Erythroblast (primary cell): Measurements from ENCODE around the gene INPP4B.
"Not testable (repeated sequence)": the region's sequence is repeated elsewhere in the genome, so short reads cannot be mapped to it uniquely, and the experiment has no call there.

Experiments
- DNase-seq, 2 experiments: peaks; one replicate each; lab custom pipeline; 2025; lab: John Stamatoyannopoulos, UW
- GATA1 ChIP-seq: IDR thresholded peaks from 2 replicates; pipeline ENCODE4 v1.6.1; 2011; ENCODE audit warnings: low read depth, mild to moderate bottlenecking, control low read depth, low read length, moderate library complexity
- POLR2A ChIP-seq: IDR thresholded peaks from 2 replicates; pipeline ENCODE4 v1.6.1; 2011; ENCODE audit warnings: mild to moderate bottlenecking, low read length

Gene INPP4B

DNA sequence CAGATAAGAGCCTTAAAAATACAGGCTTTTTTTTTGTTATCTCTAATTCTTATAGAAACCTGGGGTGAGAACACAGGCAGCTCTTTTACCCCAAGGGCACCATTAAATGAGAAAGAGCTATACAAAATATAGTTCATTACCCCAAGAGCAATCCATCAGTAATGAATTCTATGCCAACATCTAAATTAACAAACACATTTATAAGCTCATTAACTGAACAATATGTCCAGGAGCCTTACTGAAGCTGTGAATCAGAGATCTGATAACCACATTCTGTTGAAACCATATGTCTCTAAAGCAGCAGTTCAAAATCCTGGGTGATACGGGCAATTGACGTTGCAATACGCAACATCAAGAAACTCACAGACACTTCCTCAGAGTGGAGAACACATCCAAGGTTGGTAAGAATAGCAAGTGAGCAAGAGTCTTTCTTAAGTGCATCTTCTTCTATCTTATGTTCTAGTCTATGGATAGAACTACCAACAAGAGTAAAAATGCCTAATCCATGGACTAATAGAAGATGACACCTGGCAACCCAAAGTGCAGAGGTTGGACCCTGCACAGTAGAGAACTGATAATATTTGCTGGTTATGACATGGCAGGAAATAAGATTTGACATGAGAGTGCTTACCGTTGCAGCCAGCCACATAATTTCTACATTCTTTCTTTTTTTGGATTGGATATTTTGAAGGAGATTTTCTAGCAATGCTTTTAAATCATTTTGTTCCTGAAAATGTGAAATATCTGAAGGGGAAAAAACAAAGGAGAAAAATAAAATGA, 760.4 kb downstream of the INPP4B start:
- no peak for DNase-seq

DNA sequence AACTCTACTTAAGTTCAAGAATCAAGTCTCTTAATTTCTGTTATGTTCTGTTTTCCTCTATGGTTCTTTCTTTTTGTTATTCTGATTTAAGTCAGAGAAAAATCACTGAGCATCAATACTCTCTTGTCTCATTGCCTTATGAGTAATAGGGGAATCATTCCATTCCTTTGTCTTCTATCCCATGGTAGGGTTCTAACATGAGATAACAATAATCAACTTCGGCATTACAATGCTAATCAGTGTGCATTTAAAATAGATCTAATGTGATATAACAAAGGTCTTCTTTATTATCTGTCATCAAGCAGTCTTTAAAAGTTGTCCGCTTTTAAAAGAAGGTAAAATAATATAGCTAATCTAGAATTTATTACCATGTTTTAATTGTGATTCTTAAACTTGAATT, 762.8 kb downstream of the INPP4B start:
- TF ChIP-seq POLR2A (no peak), GATA1 (no peak)
- no peak for DNase-seq

More for the DNA sequence above, 760.4 kb downstream of the INPP4B start:
- TF ChIP-seq POLR2A (no peak), GATA1 (no peak)

- TF ChIP-seq GATA1 (no peak), POLR2A (no peak)
- no peak for DNase-seq
These were observed 765.1 kb downstream of the INPP4B start for GRCh38 chr4:142081025-142081424.

DNA sequence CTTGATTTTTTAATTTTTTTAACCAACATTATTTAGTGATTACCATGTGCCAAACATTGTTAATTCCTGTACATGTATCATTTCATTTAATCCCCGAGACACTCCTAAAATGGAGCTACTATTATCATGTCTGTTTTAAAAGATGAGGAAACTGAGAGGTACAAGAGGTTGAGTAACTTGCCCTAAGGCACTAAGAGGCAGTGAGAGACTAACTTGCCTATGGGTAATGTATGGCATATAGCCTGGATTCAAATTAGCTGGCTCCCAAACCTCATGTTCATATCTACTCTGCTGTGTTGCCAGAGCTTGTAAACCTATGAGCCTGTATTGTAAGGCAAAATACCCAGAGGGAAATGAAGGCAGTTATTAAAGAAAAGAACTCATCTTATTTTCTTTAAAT, 766.1 kb downstream of the INPP4B start:
- DNase-seq = no peak
- TF ChIP-seq GATA1 (no peak), POLR2A (no peak)

DNA sequence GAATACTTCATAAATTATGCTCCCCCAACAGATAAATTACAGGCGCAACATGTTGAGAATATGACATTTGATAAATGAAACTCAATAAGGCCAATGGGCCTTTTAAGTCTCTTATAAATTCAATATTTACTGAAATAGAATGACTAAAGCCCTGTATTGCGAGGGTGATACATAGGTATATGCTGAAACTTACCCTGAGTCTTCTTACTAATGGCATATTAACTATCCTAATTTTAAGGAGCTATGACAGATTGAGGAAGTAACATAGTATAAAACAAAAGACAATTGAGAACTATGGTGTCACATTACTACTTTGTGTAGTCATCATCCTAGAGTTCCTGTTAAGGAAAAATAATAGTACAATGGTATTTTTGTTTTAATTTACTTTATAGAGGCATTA, 769.1 kb downstream of the INPP4B start:
- TF ChIP-seq POLR2A = no peak
- no peak for TF ChIP-seq GATA1
- DNase-seq = no peak

DNA sequence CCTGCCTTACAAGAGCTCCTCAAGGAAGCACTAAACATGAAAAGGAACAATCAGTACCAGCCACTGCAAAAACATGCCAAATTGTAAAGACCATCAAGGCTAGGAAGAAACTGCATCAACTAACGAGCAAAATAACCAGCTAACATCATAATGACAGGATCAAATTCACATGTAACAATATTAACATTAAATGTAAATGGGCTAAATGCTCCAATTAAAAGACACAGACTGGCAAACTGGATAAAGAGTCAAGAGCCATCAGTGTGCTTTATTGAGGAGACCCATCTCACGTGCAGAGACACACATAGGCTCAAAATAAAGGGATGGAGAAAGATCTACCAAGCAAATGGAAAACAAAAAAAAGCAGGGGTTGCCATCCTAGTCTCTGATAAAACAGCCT, 777.8 kb downstream of the INPP4B start:
- DNase-seq = not testable (repeated sequence)

GRCh38 chr4:142066562-142066961, 779.5 kb downstream of the INPP4B start:
- DNase-seq = not testable (repeated sequence)

DNA sequence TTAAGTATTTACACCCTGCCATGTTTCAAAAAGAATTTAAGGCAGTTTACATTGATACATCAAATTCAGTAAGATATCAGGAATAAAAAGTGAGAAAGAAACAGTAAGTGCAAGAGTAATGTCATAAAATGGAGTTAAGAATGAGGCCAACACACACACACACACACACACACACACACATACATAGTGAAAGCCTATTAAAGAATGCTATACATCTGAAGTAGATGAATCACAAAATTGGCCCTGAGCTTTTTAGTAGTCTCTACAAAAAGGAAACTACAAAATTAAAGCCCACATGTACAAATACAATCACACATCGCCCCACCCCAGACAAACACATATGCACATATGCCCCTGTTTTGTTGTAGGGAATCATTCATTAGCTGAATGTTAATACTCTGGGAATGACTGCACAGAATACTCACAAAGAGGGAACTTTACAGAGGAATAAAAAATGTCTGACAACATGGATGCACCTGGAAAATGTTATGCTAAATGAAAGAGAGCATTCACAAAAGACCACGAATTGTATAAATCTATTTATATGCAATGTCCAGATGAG, 780.9 kb downstream of the INPP4B start:
- DNase-seq = no peak
- no peak for TF ChIP-seq GATA1
- no peak for TF ChIP-seq POLR2A

DNA sequence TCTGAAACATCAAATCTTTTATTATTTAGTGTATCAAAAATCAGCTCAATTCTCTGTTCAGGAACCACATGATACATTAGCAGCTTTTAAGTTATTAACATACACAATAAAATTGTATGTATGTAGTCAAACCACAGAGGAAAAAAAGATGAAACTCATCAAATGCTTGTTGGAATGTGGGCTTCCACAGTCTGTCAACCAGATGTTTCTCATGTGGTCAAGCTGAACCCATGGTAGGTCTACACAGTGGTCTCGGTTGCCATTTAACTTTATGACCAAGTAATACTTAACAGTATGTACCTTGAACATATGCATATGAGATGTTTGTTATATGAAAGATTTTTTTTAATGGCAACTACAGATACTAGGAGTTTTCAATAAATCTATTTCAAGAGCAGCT, 781.9 kb downstream of the INPP4B start:
- no peak for DNase-seq
- TF ChIP-seq POLR2A = no peak

DNA sequence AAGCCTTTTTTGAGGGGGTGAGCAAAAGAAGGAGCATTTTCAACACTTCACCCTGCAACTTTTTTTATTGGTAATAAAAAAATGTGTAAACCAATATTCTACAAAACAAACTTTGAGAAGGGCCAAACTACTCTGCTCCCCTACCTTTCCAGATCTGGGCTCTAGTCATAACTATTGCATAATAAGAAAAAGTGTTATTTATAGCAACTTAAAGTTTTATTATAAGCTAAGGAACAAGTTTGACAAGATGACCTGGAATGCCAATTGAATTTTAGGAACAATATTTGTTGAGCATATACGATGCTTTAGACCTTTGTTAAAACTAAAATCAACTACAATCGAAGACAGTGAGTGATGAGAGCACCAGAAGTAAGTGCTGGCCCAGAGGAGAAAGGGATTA, 800.1 kb downstream of the INPP4B start:
- DNase-seq = no peak
- TF ChIP-seq GATA1 = no peak
- no peak for TF ChIP-seq POLR2A

DNA sequence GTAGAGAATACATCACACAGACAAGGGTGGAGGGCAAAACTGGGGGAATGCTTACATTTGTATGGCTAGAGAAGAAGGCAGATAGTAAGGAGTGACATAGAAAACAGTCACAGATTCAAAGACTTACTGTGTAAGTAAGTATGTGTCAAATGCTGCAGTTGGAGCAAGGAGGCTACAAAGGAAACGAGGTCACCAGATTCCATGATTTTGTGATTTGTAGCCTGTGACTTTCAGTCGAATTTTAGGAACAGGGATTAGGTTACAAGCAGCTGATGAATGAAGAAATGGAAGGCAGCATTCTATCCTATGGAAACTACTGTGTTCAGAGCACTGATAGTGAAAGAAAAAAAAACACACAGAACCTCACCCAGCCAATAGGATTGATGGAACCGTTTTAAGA, 801.8 kb downstream of the INPP4B start:
- TF ChIP-seq GATA1 = no peak
- no peak for TF ChIP-seq POLR2A
- DNase-seq = no peak

- TF ChIP-seq POLR2A = no peak
- no peak for DNase-seq
These were observed 802.6 kb downstream of the INPP4B start for GRCh38 chr4:142043509-142043908.

DNA sequence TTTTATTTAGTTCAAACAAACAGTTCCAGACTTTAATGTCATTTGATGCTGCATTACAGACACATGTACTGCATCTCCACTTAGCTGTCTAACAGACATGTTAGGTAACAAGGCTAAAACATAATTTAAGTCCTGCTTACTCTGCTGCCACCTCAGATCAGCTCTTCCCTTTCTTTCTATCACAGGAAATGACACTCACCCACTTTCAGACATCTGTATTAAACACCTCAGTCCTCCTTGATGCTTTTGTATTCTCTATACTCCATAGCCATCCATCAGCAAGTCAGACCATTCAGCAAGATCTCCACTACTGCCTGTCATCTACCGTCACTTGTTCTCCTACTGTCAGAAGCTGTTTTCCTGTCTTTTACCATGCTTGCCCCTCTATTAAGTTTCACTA, 804.3 kb downstream of the INPP4B start:
- no peak for TF ChIP-seq POLR2A
- DNase-seq = no peak

DNA sequence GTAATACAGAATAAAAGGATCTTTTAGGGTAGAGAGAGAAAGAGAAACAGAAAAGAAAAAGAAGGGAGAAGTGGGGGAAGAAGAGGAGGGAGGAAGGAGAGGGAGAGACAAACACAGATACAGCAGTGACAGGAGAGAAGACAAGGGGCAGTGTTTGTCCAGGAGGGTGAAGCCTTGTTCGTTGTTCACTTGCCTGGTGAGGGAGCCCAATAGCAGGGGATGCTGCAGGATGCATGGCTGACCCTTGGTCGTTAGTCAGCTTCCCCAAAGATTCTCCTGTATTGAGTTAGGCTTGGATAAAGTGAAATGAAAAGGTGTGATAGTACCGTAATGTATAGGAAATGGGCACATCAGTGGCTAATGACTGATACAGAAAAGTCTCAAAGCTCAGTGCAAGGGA, 806.1 kb downstream of the INPP4B start:
- no peak for TF ChIP-seq GATA1
- TF ChIP-seq POLR2A = no peak
- DNase-seq = no peak

- no peak for TF ChIP-seq GATA1
- TF ChIP-seq POLR2A = no peak
- no peak for DNase-seq
These were observed 809.1 kb downstream of the INPP4B start for GRCh38 chr4:142036795-142037583.
